OCI-M1 (cell line): ENCODE results near the gene WSCD1.
A peak's percentile ranks its signal among the peaks of the same experiment; 100 is the strongest.

ENCODE experiments used
- DNase-seq: peaks from one replicate; lab custom pipeline; 2025; lab: John Stamatoyannopoulos, UW

Gene WSCD1

GRCh38 chr17:6061290-6061689 lies 8.9 kb upstream of the WSCD1 start:
- no peak for DNase-seq

- no peak for DNase-seq
Measured at GRCh38 chr17:6064868-6065267, 5.3 kb upstream of the WSCD1 start.

- DNase-seq = no peak
Measured at GRCh38 chr17:6065351-6065750, 4.8 kb upstream of the WSCD1 start.

- DNase-seq = no peak
Measured at GRCh38 chr17:6066183-6066948, 3.8 kb upstream of the WSCD1 start.

- DNase-seq = no peak
Measured at GRCh38 chr17:6067060-6067459, 3.1 kb upstream of the WSCD1 start.

GRCh38 chr17:6070430-6070912 lies 292 bp downstream of the WSCD1 start:
- DNase-seq = no peak

GRCh38 chr17:6070913-6071511 lies 833 bp downstream of the WSCD1 start:
- no peak for DNase-seq

- DNase-seq = no peak
Measured at GRCh38 chr17:6071528-6072065, 1.4 kb downstream of the WSCD1 start.

- DNase-seq = no peak
Measured at GRCh38 chr17:6072157-6072556, 2.0 kb downstream of the WSCD1 start.

GRCh38 chr17:6072611-6073010 lies 2.4 kb downstream of the WSCD1 start:
- no peak for DNase-seq

GRCh38 chr17:6073620-6074019 lies 3.4 kb downstream of the WSCD1 start:
- no peak for DNase-seq

GRCh38 chr17:6075050-6075449 lies 4.9 kb downstream of the WSCD1 start:
- no peak for DNase-seq

GRCh38 chr17:6075845-6076244 lies 5.7 kb downstream of the WSCD1 start:
- DNase-seq = no peak

- no peak for DNase-seq
Measured at GRCh38 chr17:6077752-6078151, 7.6 kb downstream of the WSCD1 start.

- no peak for DNase-seq
Measured at GRCh38 chr17:6078458-6078871, 8.3 kb downstream of the WSCD1 start.

GRCh38 chr17:6079155-6079888 lies 9.1 kb downstream of the WSCD1 start:
- no peak for DNase-seq

- no peak for DNase-seq
Measured at GRCh38 chr17:6079960-6080359, 9.8 kb downstream of the WSCD1 start.

GRCh38 chr17:6080711-6081430 lies 10.7 kb downstream of the WSCD1 start:
- no peak for DNase-seq

- no peak for DNase-seq
Measured at GRCh38 chr17:6082335-6082734, 12.2 kb downstream of the WSCD1 start.

GRCh38 chr17:6084311-6085161 lies 14.4 kb downstream of the WSCD1 start:
- no peak for DNase-seq

- peak; percentile 6 for DNase-seq
Measured at GRCh38 chr17:6085812-6086211, 15.6 kb downstream of the WSCD1 start.
